AG20443 (cell line): ENCODE data around the gene RBM3.

Source experiments
- DNase-seq: peaks from one replicate; pipeline ENCODE4 v3.0.0; 2012; ENCODE audit warnings: low spot score, mixed read lengths

The RBM3 gene

DNA sequence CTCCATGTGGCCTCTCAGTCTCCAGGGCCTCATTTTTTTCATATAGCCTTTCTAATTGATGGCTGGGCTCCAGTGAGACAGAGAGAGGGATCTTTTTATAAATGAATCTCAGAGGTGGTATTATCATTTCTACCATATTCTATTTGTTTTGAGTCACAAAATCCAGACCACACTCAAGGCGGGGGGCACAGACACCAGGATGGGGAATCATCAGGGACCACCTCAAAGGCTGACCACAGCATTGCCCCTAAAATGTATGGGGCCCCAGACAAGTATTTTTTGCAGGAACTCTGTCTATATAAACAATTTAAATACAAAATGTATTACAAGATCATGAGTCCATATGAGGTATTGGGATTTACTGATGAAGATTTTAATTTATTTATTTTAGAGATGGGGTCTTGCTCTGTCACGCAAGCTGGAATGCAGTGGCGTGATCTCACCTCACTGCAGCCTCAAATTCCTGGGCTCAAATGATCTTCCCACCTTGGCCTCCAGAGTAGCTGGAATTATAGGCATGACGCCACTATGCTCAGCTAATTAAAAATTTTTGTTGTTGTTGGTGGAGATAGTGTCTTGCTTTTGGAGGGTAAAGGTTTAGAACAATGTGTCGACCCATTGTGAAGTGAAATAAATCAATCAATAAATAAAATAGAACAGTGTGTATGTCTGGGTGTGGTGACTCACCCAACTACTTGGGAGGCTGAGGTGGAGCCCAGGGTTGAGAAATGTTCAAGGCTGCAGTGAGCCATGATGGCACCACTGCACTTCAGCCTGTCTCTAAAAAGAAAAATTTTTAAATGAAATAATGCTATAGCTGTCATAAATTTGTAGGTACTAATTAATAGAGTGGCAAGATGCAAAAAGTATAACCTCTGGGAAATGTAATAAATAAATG, 52.4 kb downstream of the RBM3 start:
- no peak for DNase-seq
